GM12878 (cell line): ENCODE measurements around the gene PCID2. TPM values are rescaled to one million over a fixed set of nuclear protein-coding genes. Genes with fewer than 3 reads are reported as not detected.

ENCODE experiments used
- ATAC-seq: fragments of 200-7000 bp; cut with Tn5 transposase; 3 replicates; pipeline ENCODE4 v1.9.1; 2020; ENCODE audit warnings: mild to moderate bottlenecking, moderate library complexity
- BruUV-seq: library from RNA; stranded (reverse); fragments of 400-500 nt; replicated peaks from 2 replicates; lab custom pipeline; 2021; lab: Mats Ljungman, UMichigan
- CTCF ChIA-PET: fragments of 300-600 bp; sonication (Branson Sonifier 250); formaldehyde crosslinking; extraction: SDS; loops from one replicate; lab custom pipeline; 2021; ENCODE audit warnings: inconsistent platforms; lab: Yijun Ruan, JAX
- POLR2A ChIA-PET: fragments of 350-600 bp; formaldehyde crosslinking; extraction: SDS; loops from one replicate; lab custom pipeline; 2021; ENCODE audit warnings: inconsistent platforms; lab: Charles Lee
- RAD21 ChIA-PET: fragments of 300-600 bp; sonication (Branson Sonifier 250); formaldehyde crosslinking; loops from one replicate; lab custom pipeline; 2023; ENCODE audit warnings: antibody characterized with exemption; ENCODE audit not compliant: unreplicated experiment; lab: Charles Lee
- SMC1A ChIA-PET: fragments of 300-600 bp; sonication (Branson Sonifier 250); formaldehyde crosslinking; loops from one replicate; lab custom pipeline; 2023; ENCODE audit not compliant: unreplicated experiment, uncharacterized antibody; lab: Charles Lee
- DNase-seq: peaks from one replicate; pipeline ENCODE4 v3.0.0-alpha.2; 2011; ENCODE audit warnings: low read depth, low spot score
- FAIRE-seq: peaks from 3 replicates; lab custom pipeline; 2011; peaks lifted over from hg19 to GRCh38; lab: Jason Lieb, UNC
- H2AFZ ChIP-seq: 2 replicates; pipeline ENCODE4 v1.6.0; 2011; ENCODE audit warnings: low read depth, low read length, control low read depth; ENCODE audit not compliant: control insufficient read depth
- H3K27ac ChIP-seq: 2 replicates; pipeline ENCODE4 v1.5.1; 2011; ENCODE audit warnings: control low read depth; ENCODE audit not compliant: control insufficient read depth, insufficient read depth
- H3K27me3 ChIP-seq, 2 experiments: replicated peaks in 1 of 2; 2 replicates each; pipeline versions ENCODE4 v1.6.0 to v1.6.1; 2011; ENCODE audit warnings: low read length in 1 of 2; ENCODE audit not compliant: control insufficient read depth in 2 of 2, insufficient read depth in 2 of 2
- H3K36me3 ChIP-seq, 2 experiments: 2 replicates each; pipeline ENCODE4 v1.5.1; 2011; ENCODE audit warnings: low read length in 1 of 2; ENCODE audit not compliant: control insufficient read depth in 2 of 2, insufficient read depth in 2 of 2
- H3K4me1 ChIP-seq: 2 replicates; pipeline ENCODE4 v1.6.1; 2011; ENCODE audit warnings: mild to moderate bottlenecking, low read length, moderate library complexity, mixed read lengths; ENCODE audit not compliant: control insufficient read depth, insufficient read depth
- H3K4me2 ChIP-seq: 2 replicates; pipeline ENCODE4 v1.6.0; 2011; ENCODE audit warnings: control low read depth; ENCODE audit not compliant: control insufficient read depth, insufficient read depth
- H3K4me3 ChIP-seq: fragments of 200-600 bp; sonication (generic); 2 replicates; pipeline ENCODE4 v1.5.1; 2016
- H3K79me2 ChIP-seq: 2 replicates; pipeline ENCODE4 v1.6.0; 2011; ENCODE audit warnings: low read length; ENCODE audit not compliant: control insufficient read depth, insufficient read depth
- H3K9ac ChIP-seq: 2 replicates; pipeline ENCODE4 v1.8.0; 2011; ENCODE audit warnings: low read length, control low read depth, mixed read lengths; ENCODE audit not compliant: control insufficient read depth, insufficient read depth
- H3K9me3 ChIP-seq: replicated peaks from 3 replicates; pipeline ENCODE4 v1.5.1; 2011; ENCODE audit warnings: mild to moderate bottlenecking, low read length; ENCODE audit not compliant: control insufficient read depth, insufficient read depth
- H4K20me1 ChIP-seq: 2 replicates; pipeline ENCODE4 v1.6.0; 2011; ENCODE audit not compliant: control insufficient read depth, insufficient read depth
- IKZF2 ChIP-seq, 2 experiments: fragments of 450-650 bp; IDR thresholded peaks; 2 replicates each; pipeline ENCODE4 v1.6.1; 2017; ENCODE audit warnings: mild to moderate bottlenecking in 2 of 2, moderate library complexity in 2 of 2
- JUNB ChIP-seq: IDR thresholded peaks from 2 replicates; pipeline ENCODE4 v1.6.1; 2016; ENCODE audit warnings: antibody characterized with exemption, mild to moderate bottlenecking
- MTA3 ChIP-seq: IDR thresholded peaks from 2 replicates; pipeline ENCODE4 v1.6.1; 2012; ENCODE audit warnings: low read length, inconsistent platforms, borderline replicate concordance
- PKNOX1 ChIP-seq: fragments of 450-650 bp; IDR thresholded peaks from 2 replicates; pipeline ENCODE4 v1.6.1; 2016; ENCODE audit warnings: mild to moderate bottlenecking
- WGBS: methylation state at CpG from one replicate; pipeline ENCODE4 v1.1.6; 2016; ENCODE audit warnings: low lambda C conversion rate; ENCODE audit not compliant: insufficient replicate concordance, insufficient coverage; ENCODE audit errors: missing lambda C conversion rate; 5-methylcytosine and 5-hydroxymethylcytosine counted together
- in situ Hi-C: fragments of 300-500 bp; cut with MboI; formaldehyde crosslinking; loops from 9 replicates; pipeline ENCODE4 v1.14.3; 2018; ENCODE audit warnings: mixed read lengths
- intact Hi-C: fragments of 100-400 bp; cut with micrococcal nuclease; formaldehyde crosslinking; loops from one replicate; pipeline ENCODE4 v1.14.2; 2022; ENCODE audit not compliant: unreplicated experiment
- polyA plus RNA-seq, 11 experiments: library from polyadenylated mRNA; depleted of rRNA in 4 of 11; unstranded in 6 of 11; stranded (reverse) in 5 of 11; fragments of >200 nt; fragmentation: Nextera tagmentation in 4 of 11; fragmentation: Illumina TruSeq in 1 of 11; extraction: Ambion mirVana in 4 of 11; extraction: Trizol in 1 of 11; gene quantifications; 1 replicate in 1 of 11; 2 replicates in 10 of 11; pipeline versions ENCODE4 v1.2.1 to v1.2.3, GENCODE V29; 2011 to 2016; ENCODE audit warnings: inconsistent platforms in 2 of 11, missing spikeins in 2 of 11, low read depth in 1 of 11
- total RNA-seq, 4 experiments: library from RNA; depleted of rRNA in 3 of 4; stranded (reverse); fragments of >200 nt in 3 of 4; fragmentation: Illumina TruSeq in 1 of 4; extraction: Trizol in 1 of 4; gene quantifications; 2 replicates each; pipeline versions ENCODE4 v1.2.1 to v1.2.3, GENCODE V29; 2013 to 2021

PCID2 gene
- total and polyA plus RNA-seq, 10 of the 15 experiments (the other 5 are each of a cell fraction or from before 2014, with no cell fraction given): 37.0 to 98.1 (median 58.3) TPM

DNA sequence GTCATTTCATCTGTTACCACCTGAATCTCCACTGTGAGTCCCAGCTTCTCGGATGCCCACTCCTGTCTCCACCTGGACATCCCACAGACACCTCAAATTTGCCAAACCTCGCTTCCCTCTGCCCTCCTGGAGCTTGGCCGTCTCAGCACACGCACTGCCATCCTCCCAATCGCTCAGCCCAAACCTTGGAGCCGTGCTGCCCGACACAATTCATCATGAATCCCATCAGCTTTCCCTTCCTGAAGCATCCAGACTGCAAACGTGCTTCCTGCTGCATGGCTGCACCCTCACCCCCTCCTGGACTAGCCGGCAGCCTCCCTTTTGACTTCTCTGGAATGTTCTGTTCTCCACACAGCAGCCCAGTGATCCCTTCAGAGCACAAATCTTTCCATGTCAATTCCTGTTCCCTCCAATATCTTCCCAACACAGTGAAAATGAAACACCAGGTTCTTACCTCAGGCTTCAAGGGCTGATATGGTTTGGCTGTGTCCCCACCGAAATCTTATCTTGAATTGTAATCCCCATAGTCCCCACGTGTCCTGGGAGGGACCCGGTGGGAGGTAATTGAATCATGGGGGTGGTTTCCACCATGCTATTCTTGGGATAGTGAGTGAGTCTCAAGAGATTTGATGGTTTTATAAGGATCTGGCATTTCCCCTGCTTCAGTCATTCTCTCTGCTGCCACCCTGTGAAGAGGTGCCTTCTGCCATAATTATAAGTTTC is 51.1 kb downstream of the PCID2 start (continued):
- no peak for TF ChIP-seq MTA3
- no peak for TF ChIP-seq IKZF2 (IDR thresholded peaks at IDR 0.05)

GRCh38 chr13:113155982-113156655 is 52.4 kb downstream of the PCID2 start:
- H3K4me2 ChIP-seq: no peak overlapping the region
- TF ChIP-seq PKNOX1 (peak; percentile 73), JUNB (no peak)
- TF ChIP-seq, all 136 proteins: peak for 1
- Histone ChIP-seq H3K79me2 (no peaks in the 10 kb centered on the region), H4K20me1 (no peaks in the 10 kb centered on the region), H3K9ac (no peak overlapping the region), H3K4me1 (peaks cover 8% of the 10 kb centered on the region), H3K27me3 (peaks cover 0 to 5% of the 10 kb centered on the region in 2 experiments; a peak in 3 of 4 replicates), H3K27ac (no peak overlapping the region), H3K4me3 (no peak overlapping the region), H2AFZ (no peak overlapping the region), H3K36me3 (no peaks in the 10 kb centered on the region), H3K9me3 (peaks cover 6% of the 10 kb centered on the region; the same call in 1 of the 3 replicates)
- FAIRE-seq (no peak), ATAC-seq (no peak), DNase-seq (no peak)
- intact Hi-C loops (no loop called here), in situ Hi-C loops (no loop called here)
- WGBS: 82% methylated on average over 9 of the region's 9 CpGs
- POLR2A ChIA-PET: no interaction called here
- CTCF ChIA-PET: no interaction called here
- no TSS peak for BruUV-seq
- RAD21 ChIA-PET: no interaction called here
- SMC1A ChIA-PET: no interaction called here
